DND-41 (cell line): ENCODE measurements around the gene LCNL1.

Experiments used
- EZH2 ChIP-seq: IDR thresholded peaks from 3 replicates; pipeline ENCODE4 v1.6.1; 2012; ENCODE audit warnings: borderline replicate concordance, low read depth, mild to moderate bottlenecking, moderate library complexity, low read length, inconsistent platforms; ENCODE audit not compliant: severe bottlenecking
- TF ChIP-seq, protein P1 (sequence below): IDR thresholded peaks from 2 replicates; pipeline ENCODE4 v1.5.1; 2012; ENCODE audit warnings: borderline replicate concordance, low read length, moderate library complexity, mild to moderate bottlenecking; ENCODE audit not compliant: poor library complexity, severe bottlenecking; ENCODE audit errors: extremely low read depth

GRCh38 chr9:137018761-137019559, 36.2 kb downstream of the LCNL1 start:
- TF ChIP-seq, protein P1, sequence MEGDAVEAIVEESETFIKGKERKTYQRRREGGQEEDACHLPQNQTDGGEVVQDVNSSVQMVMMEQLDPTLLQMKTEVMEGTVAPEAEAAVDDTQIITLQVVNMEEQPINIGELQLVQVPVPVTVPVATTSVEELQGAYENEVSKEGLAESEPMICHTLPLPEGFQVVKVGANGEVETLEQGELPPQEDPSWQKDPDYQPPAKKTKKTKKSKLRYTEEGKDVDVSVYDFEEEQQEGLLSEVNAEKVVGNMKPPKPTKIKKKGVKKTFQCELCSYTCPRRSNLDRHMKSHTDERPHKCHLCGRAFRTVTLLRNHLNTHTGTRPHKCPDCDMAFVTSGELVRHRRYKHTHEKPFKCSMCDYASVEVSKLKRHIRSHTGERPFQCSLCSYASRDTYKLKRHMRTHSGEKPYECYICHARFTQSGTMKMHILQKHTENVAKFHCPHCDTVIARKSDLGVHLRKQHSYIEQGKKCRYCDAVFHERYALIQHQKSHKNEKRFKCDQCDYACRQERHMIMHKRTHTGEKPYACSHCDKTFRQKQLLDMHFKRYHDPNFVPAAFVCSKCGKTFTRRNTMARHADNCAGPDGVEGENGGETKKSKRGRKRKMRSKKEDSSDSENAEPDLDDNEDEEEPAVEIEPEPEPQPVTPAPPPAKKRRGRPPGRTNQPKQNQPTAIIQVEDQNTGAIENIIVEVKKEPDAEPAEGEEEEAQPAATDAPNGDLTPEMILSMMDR = no peak
- TF ChIP-seq EZH2 = no peak
